Measurements from ENCODE around the gene FAM114A2.

DNA sequence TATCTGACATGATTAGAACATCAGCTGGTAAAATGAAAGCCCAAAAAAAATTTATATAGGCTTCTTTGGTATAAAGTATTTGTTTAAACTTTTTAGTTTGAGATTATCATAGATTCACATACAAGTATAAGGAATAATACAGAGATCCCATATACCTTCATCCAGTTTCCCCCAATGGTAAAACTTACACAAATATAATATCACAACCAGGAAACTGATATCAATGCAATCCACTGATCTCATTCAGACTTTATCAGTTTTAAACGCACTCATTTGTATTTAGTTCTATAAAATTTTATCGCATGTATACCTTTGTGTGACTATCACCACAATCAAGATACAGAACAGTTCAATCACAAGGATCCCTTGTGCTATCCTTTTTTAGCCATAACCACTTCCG, 3.8 kb downstream of the FAM114A2 start:
- TF ChIP-seq, protein P1, sequence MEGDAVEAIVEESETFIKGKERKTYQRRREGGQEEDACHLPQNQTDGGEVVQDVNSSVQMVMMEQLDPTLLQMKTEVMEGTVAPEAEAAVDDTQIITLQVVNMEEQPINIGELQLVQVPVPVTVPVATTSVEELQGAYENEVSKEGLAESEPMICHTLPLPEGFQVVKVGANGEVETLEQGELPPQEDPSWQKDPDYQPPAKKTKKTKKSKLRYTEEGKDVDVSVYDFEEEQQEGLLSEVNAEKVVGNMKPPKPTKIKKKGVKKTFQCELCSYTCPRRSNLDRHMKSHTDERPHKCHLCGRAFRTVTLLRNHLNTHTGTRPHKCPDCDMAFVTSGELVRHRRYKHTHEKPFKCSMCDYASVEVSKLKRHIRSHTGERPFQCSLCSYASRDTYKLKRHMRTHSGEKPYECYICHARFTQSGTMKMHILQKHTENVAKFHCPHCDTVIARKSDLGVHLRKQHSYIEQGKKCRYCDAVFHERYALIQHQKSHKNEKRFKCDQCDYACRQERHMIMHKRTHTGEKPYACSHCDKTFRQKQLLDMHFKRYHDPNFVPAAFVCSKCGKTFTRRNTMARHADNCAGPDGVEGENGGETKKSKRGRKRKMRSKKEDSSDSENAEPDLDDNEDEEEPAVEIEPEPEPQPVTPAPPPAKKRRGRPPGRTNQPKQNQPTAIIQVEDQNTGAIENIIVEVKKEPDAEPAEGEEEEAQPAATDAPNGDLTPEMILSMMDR (IDR thresholded peaks at IDR 0.05) = no peak
- no peak for TF ChIP-seq POLR2A (IDR thresholded peaks at IDR 0.05)

Data from suprapubic skin (tissue), 3 donors.